ENCODE measurements around the gene TMEM156. TPM values are rescaled to one million over a fixed set of nuclear protein-coding genes. Genes with fewer than 3 reads are reported as not detected.
"Not testable (repeated sequence)": the region's sequence is repeated elsewhere in the genome, so short reads cannot be mapped to it uniquely, and the experiment has no call there.

Gene TMEM156
- total RNA-seq, 1 donor from 2014 or later = not detected

DNA sequence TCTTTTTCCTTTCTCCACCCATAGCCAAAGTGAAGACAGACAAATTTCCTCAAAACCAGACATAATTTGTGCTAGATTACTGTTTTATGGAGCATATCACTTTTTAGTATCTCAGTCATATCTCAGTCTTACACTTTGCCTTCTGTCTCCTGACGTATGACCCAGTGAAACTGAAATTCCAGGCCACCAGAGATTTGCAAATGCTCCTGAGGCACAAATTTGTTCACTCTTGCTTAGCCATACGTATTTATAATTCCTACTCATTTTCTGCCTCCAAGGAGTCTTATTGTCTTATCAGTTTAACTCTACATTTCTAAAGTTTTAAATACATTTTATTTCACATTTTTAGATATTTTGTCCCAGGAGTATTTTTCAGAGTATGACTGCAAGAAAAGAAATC, 10.0 kb downstream of the TMEM156 start:
- Histone ChIP-seq H3K9me3 (no peaks in the 10 kb centered on the region), H3K36me3 (no peaks in the 10 kb centered on the region), H3K4me1 (no peaks in the 10 kb centered on the region), H3K4me3 (no peak overlapping the region), H3K27me3 (no peaks in the 10 kb centered on the region), H3K27ac (no peak overlapping the region)
- TF ChIP-seq, protein P1, sequence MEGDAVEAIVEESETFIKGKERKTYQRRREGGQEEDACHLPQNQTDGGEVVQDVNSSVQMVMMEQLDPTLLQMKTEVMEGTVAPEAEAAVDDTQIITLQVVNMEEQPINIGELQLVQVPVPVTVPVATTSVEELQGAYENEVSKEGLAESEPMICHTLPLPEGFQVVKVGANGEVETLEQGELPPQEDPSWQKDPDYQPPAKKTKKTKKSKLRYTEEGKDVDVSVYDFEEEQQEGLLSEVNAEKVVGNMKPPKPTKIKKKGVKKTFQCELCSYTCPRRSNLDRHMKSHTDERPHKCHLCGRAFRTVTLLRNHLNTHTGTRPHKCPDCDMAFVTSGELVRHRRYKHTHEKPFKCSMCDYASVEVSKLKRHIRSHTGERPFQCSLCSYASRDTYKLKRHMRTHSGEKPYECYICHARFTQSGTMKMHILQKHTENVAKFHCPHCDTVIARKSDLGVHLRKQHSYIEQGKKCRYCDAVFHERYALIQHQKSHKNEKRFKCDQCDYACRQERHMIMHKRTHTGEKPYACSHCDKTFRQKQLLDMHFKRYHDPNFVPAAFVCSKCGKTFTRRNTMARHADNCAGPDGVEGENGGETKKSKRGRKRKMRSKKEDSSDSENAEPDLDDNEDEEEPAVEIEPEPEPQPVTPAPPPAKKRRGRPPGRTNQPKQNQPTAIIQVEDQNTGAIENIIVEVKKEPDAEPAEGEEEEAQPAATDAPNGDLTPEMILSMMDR (IDR thresholded peaks at IDR 0.05) = no peak
- TF ChIP-seq POLR2A (IDR thresholded peaks at IDR 0.05) (no peak), POLR2AphosphoS5 (IDR thresholded peaks at IDR 0.05; ENCODE audit: insufficient read depth in 1 of 2, low read depth in 1 of 2) (no peak)
- intact Hi-C loops (cut with DNase I) = no loop called here
- DNase-seq (ENCODE audit: extremely low spot score in 2 of 2) = no peak

GRCh38 chr4:39021631-39022030, 10.6 kb downstream of the TMEM156 start:
- Histone ChIP-seq H3K36me3 (no peaks in the 10 kb centered on the region), H3K4me1 (no peaks in the 10 kb centered on the region), H3K9me3 (no peaks in the 10 kb centered on the region), H3K27ac (no peak overlapping the region), H3K27me3 (no peaks in the 10 kb centered on the region), H3K4me3 (no peak overlapping the region)
- intact Hi-C loops (cut with DNase I) = no loop called here
- DNase-seq (ENCODE audit: extremely low spot score in 2 of 2) = no peak
- TF ChIP-seq, protein P1 (IDR thresholded peaks at IDR 0.05) = no peak
- no peak for TF ChIP-seq POLR2A (IDR thresholded peaks at IDR 0.05)
- TF ChIP-seq POLR2AphosphoS5 (IDR thresholded peaks at IDR 0.05; ENCODE audit: insufficient read depth in 1 of 2, low read depth in 1 of 2) = no peak

GRCh38 chr4:39020130-39020529, 12.1 kb downstream of the TMEM156 start:
- H3K27me3 ChIP-seq = no peaks in the 10 kb centered on the region
- no peak overlapping the region for H3K4me3 ChIP-seq
- intact Hi-C loops (cut with DNase I) = no loop called here
- H3K27ac ChIP-seq = no peak overlapping the region
- no peak for DNase-seq (ENCODE audit: extremely low spot score in 2 of 2)
- H3K4me1 ChIP-seq = no peaks in the 10 kb centered on the region
- TF ChIP-seq, protein P1 (IDR thresholded peaks at IDR 0.05) = no peak
- no peak for TF ChIP-seq POLR2AphosphoS5 (IDR thresholded peaks at IDR 0.05; ENCODE audit: insufficient read depth in 1 of 2, low read depth in 1 of 2)
- TF ChIP-seq POLR2A (IDR thresholded peaks at IDR 0.05) = no peak
- H3K36me3 ChIP-seq = no peaks in the 10 kb centered on the region
- no peaks in the 10 kb centered on the region for H3K9me3 ChIP-seq

- Histone ChIP-seq H3K9me3 (no peaks in the 10 kb centered on the region), H3K4me3 (no peak overlapping the region), H3K27me3 (no peaks in the 10 kb centered on the region), H3K27ac (no peak overlapping the region), H3K4me1 (no peaks in the 10 kb centered on the region), H3K36me3 (no peaks in the 10 kb centered on the region)
- no peak for DNase-seq (ENCODE audit: extremely low spot score in 2 of 2)
- intact Hi-C loops (cut with DNase I) = no loop called here
- TF ChIP-seq POLR2AphosphoS5 (IDR thresholded peaks at IDR 0.05; ENCODE audit: insufficient read depth in 1 of 2, low read depth in 1 of 2) (no peak), POLR2A (IDR thresholded peaks at IDR 0.05) (no peak)
- TF ChIP-seq, protein P1 (IDR thresholded peaks at IDR 0.05) = no peak
These were observed 18.2 kb downstream of the TMEM156 start for GRCh38 chr4:39014028-39014427.

GRCh38 chr4:39004758-39005157, 27.5 kb downstream of the TMEM156 start:
- DNase-seq (ENCODE audit: extremely low spot score in 2 of 2) = no peak
- no peaks in the 10 kb centered on the region for H3K9me3 ChIP-seq
- TF ChIP-seq, protein P1 (IDR thresholded peaks at IDR 0.05) = no peak
- TF ChIP-seq POLR2AphosphoS5 (IDR thresholded peaks at IDR 0.05; ENCODE audit: insufficient read depth in 1 of 2, low read depth in 1 of 2) (no peak), POLR2A (IDR thresholded peaks at IDR 0.05) (no peak)
- H3K27me3 ChIP-seq = no peaks in the 10 kb centered on the region
- intact Hi-C loops (cut with DNase I) = no loop called here
- no peaks in the 10 kb centered on the region for H3K36me3 ChIP-seq
- no peaks in the 10 kb centered on the region for H3K4me1 ChIP-seq
- no peak overlapping the region for H3K27ac ChIP-seq
- H3K4me3 ChIP-seq = no peak overlapping the region

DNA sequence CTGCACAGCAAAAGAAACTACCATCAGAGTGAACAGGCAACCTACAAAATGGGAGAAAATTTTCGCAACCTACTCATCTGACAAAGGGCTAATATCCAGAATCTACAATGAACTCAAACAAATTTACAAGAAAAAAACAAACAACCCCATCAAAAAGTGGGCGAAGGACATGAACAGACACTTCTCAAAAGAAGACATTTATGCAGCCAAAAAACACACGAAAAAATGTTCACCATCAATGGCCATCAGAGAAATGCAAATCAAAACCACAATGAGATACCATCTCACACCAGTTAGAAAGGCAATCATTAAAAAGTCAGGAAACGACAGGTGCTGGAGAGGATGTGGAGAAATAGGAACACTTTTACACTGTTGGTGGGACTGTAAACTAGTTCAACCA, 30.2 kb downstream of the TMEM156 start:
- intact Hi-C loops (cut with DNase I); H3K9me3 ChIP-seq; H3K4me1 ChIP-seq; H3K36me3 ChIP-seq; H3K4me3 ChIP-seq; H3K27me3 ChIP-seq; H3K27ac ChIP-seq; DNase-seq (ENCODE audit: extremely low spot score in 2 of 2): not testable (repeated sequence)

All from vagina (tissue), 2 donors.